Ascending aorta (tissue), 2 donors: ENCODE measurements around the gene BTBD2. TPM values are rescaled to one million over a fixed set of nuclear protein-coding genes. Genes with fewer than 3 reads are reported as not detected.

Experiments
- DNase-seq, 2 donors: peaks; one replicate each; pipeline ENCODE4 v3.0.0-alpha.2; 2019; ENCODE audit warnings: low spot score in 2 of 2
- H3K27ac ChIP-seq, 2 donors: fragments of 200-600 bp; sonication (generic); one replicate each; pipeline ENCODE4 v1.5.1; 2016 to 2017; ENCODE audit warnings: mild to moderate bottlenecking in 1 of 2
- H3K27me3 ChIP-seq: fragments of 200-600 bp; sonication (generic); one replicate; pipeline ENCODE4 v1.5.1; 2017
- H3K36me3 ChIP-seq, 2 donors: fragments of 200-600 bp; sonication (generic); one replicate each; pipeline ENCODE4 v1.5.1; 2016
- H3K4me1 ChIP-seq, 2 donors: fragments of 200-600 bp; sonication (generic); one replicate each; pipeline ENCODE4 v1.5.1; 2016 to 2017; ENCODE audit warnings: mild to moderate bottlenecking in 1 of 2
- H3K4me3 ChIP-seq, 2 donors: fragments of 200-600 bp; sonication (generic); one replicate each; pipeline ENCODE4 v1.5.1; 2016 to 2017; ENCODE audit warnings: mild to moderate bottlenecking in 1 of 2
- H3K9me3 ChIP-seq, 2 donors: fragments of 200-600 bp; sonication (generic); one replicate each; pipeline ENCODE4 v1.5.1; 2016
- CTCF ChIP-seq, 3 experiments: fragments of 200-600 bp in 2 of 3; fragments of 450-650 bp in 1 of 3; sonication (generic) in 2 of 3; IDR thresholded peaks; one replicate each; pipeline ENCODE4 v1.5.1; 2016 to 2019; ENCODE audit warnings: antibody characterized with exemption in 3 of 3, mild to moderate bottlenecking in 1 of 3, moderate library complexity in 1 of 3
- intact Hi-C: fragments of 100-400 bp; cut with DNase I; formaldehyde crosslinking; loops from one replicate; pipeline ENCODE4 v1.15.1; 2023
- total RNA-seq: library from RNA; depleted of rRNA; stranded (reverse); fragments of >200 nt; gene quantifications from one replicate; pipeline ENCODE4 v1.1.0, GENCODE V29; 2016

Gene BTBD2
- total RNA-seq, 1 donor from 2014 or later: 90.1 TPM

- peak overlapping the region; percentile 91 to 94 for H3K27ac ChIP-seq
- no peak for DNase-seq
- intact Hi-C loops: loop anchor here (1.0 kb wide), 3 partner anchors 9 to 19 kb away; partner anchors contain the start of gene MKNK2
- peaks cover 24 to 35% of the 10 kb centered on the region in 2 donors for H3K4me1 ChIP-seq
- H3K9me3 ChIP-seq: no peaks in the 10 kb centered on the region
- H3K36me3 ChIP-seq: peaks cover 68 to 75% of the 10 kb centered on the region in 2 donors
- H3K4me3 ChIP-seq: peak overlapping the region; percentile 4 to 57
- TF ChIP-seq CTCF (IDR thresholded peaks at IDR 0.05): no peak
- no peaks in the 10 kb centered on the region for H3K27me3 ChIP-seq
Observed at GRCh38 chr19:2042485-2043250, 27.2 kb upstream of the BTBD2 start.

- Histone ChIP-seq H3K4me3 (peak overlapping the region; percentile 4 to 57), H3K4me1 (peaks cover 18 to 27% of the 10 kb centered on the region in 2 donors), H3K27ac (peak overlapping the region; percentile 91 to 94), H3K36me3 (peaks cover 63 to 75% of the 10 kb centered on the region in 2 donors), H3K9me3 (no peaks in the 10 kb centered on the region), H3K27me3 (no peaks in the 10 kb centered on the region)
- no peak for TF ChIP-seq CTCF (IDR thresholded peaks at IDR 0.05)
- peak; percentile 94 to 99 for DNase-seq
- intact Hi-C loops: loop anchor here (1.0 kb wide), 3 partner anchors 9 to 19 kb away; partner anchors contain the start of gene MKNK2
Observed at GRCh38 chr19:2041683-2042484, 26.4 kb upstream of the BTBD2 start.

GRCh38 chr19:2041433-2041682 is 25.8 kb upstream of the BTBD2 start:
- Histone ChIP-seq H3K4me1 (peaks cover 16 to 25% of the 10 kb centered on the region in 2 donors), H3K9me3 (no peaks in the 10 kb centered on the region), H3K27ac (peak overlapping the region; percentile 91 to 94), H3K36me3 (peaks cover 58 to 74% of the 10 kb centered on the region in 2 donors), H3K4me3 (peak overlapping the region in 1 of 2 donors; percentile 53), H3K27me3 (no peaks in the 10 kb centered on the region)
- DNase-seq: no peak
- TF ChIP-seq CTCF (IDR thresholded peaks at IDR 0.05): no peak
- intact Hi-C loops: no loop called here

- Histone ChIP-seq H3K4me3 (peak overlapping the region in 1 of 2 donors; percentile 53), H3K36me3 (peaks cover 53 to 69% of the 10 kb centered on the region in 2 donors)
Observed at GRCh38 chr19:2040647-2041432, 25.3 kb upstream of the BTBD2 start.

More at GRCh38 chr19:2040647-2041432, 25.3 kb upstream of the BTBD2 start:
- peak overlapping the region; percentile 91 to 94 for H3K27ac ChIP-seq
- no peak for TF ChIP-seq CTCF (IDR thresholded peaks at IDR 0.05)
- intact Hi-C loops: no loop called here
- peaks cover 16 to 25% of the 10 kb centered on the region in 2 donors for H3K4me1 ChIP-seq
- DNase-seq: no peak
- peaks cover 2 to 3% of the 10 kb centered on the region in 2 donors for H3K9me3 ChIP-seq
- no peaks in the 10 kb centered on the region for H3K27me3 ChIP-seq
